Thoracic aorta (tissue), 2 donors: ENCODE data around the gene PLEKHA3. TPM values are rescaled to one million over a fixed set of nuclear protein-coding genes. Genes with fewer than 3 reads are reported as not detected.

ENCODE experiments used
- ATAC-seq: fragments of 150-250 bp; one replicate; pipeline ENCODE4 v1.8.0; 2017; ENCODE audit warnings: low read depth; ENCODE audit not compliant: insufficient number of reproducible peaks, low FRiP score
- DNase-seq: peaks from one replicate; pipeline ENCODE4 v3.0.0-alpha.2; 2020; ENCODE audit warnings: low spot score
- H3K27ac ChIP-seq, 2 donors: fragments of 200-600 bp; sonication (generic); 1 replicate in 1 of 2; 2 replicates in 1 of 2; pipeline ENCODE4 v1.5.1; 2016; ENCODE audit warnings: mild to moderate bottlenecking in 2 of 2, moderate library complexity in 2 of 2
- H3K27me3 ChIP-seq: fragments of 200-600 bp; sonication (generic); replicated peaks from 2 replicates; pipeline ENCODE4 v1.6.0; 2016; ENCODE audit warnings: mild to moderate bottlenecking; ENCODE audit not compliant: insufficient read depth
- H3K36me3 ChIP-seq: fragments of 200-600 bp; sonication (generic); one replicate; pipeline ENCODE4 v1.5.1; 2016
- H3K4me1 ChIP-seq, 2 donors: fragments of 200-600 bp; sonication (generic); 1 replicate in 1 of 2; 2 replicates in 1 of 2; pipeline versions ENCODE4 v1.5.1 to v1.6.0; 2016; ENCODE audit warnings: low read depth in 2 of 2, mild to moderate bottlenecking in 1 of 2; ENCODE audit not compliant: control insufficient read depth in 1 of 2
- H3K4me3 ChIP-seq: fragments of 200-600 bp; sonication (generic); 2 replicates; pipeline ENCODE4 v1.5.1; 2016; ENCODE audit warnings: mild to moderate bottlenecking
- H3K9me3 ChIP-seq: fragments of 200-600 bp; sonication (generic); 2 replicates; pipeline ENCODE4 v1.5.1; 2016
- total RNA-seq, 2 donors: library from RNA; depleted of rRNA; stranded (reverse); fragments of >200 nt; gene quantifications; one replicate each; pipeline versions ENCODE4 v1.1.0 to v1.2.3, GENCODE V29; 2016
- TF ChIP-seq, protein P1 (sequence below): fragments of 200-600 bp; sonication (generic); IDR thresholded peaks from one replicate; pipeline ENCODE4 v1.5.1; 2019; ENCODE audit warnings: antibody characterized with exemption

PLEKHA3 gene
- total RNA-seq, 2 donors from 2014 or later = 9.7 to 22.5 TPM

DNA sequence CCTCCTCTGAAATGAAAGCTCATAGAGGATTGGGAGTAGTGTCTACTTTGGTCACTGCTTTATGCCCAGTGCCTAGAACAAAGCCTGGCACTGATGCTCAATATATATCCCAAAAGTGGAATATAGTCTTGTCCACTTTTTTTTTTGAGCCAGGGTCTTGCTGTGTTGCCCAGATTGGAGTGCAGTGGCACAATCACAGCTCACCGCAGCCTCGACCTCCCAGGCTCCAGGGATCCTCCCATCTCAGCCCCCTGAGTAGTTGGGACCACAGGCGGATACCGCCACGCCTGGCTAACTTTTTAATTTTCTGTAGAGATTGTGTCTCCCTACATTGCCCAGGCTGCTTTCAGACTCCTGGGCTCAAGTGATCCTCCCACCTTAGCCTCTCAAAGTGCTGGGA, 5.7 kb upstream of the PLEKHA3 start:
- TF ChIP-seq, protein P1, sequence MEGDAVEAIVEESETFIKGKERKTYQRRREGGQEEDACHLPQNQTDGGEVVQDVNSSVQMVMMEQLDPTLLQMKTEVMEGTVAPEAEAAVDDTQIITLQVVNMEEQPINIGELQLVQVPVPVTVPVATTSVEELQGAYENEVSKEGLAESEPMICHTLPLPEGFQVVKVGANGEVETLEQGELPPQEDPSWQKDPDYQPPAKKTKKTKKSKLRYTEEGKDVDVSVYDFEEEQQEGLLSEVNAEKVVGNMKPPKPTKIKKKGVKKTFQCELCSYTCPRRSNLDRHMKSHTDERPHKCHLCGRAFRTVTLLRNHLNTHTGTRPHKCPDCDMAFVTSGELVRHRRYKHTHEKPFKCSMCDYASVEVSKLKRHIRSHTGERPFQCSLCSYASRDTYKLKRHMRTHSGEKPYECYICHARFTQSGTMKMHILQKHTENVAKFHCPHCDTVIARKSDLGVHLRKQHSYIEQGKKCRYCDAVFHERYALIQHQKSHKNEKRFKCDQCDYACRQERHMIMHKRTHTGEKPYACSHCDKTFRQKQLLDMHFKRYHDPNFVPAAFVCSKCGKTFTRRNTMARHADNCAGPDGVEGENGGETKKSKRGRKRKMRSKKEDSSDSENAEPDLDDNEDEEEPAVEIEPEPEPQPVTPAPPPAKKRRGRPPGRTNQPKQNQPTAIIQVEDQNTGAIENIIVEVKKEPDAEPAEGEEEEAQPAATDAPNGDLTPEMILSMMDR = no peak
- no peak overlapping the region for H3K27ac ChIP-seq
- H3K4me1 ChIP-seq = peaks cover 16 to 24% of the 10 kb centered on the region in 2 donors
- DNase-seq (no peak), ATAC-seq (no peak)
- H3K4me3 ChIP-seq = no peak overlapping the region
- H3K36me3 ChIP-seq = no peaks in the 10 kb centered on the region
- no peaks in the 10 kb centered on the region for H3K9me3 ChIP-seq
- no peaks in the 10 kb centered on the region for H3K27me3 ChIP-seq

DNA sequence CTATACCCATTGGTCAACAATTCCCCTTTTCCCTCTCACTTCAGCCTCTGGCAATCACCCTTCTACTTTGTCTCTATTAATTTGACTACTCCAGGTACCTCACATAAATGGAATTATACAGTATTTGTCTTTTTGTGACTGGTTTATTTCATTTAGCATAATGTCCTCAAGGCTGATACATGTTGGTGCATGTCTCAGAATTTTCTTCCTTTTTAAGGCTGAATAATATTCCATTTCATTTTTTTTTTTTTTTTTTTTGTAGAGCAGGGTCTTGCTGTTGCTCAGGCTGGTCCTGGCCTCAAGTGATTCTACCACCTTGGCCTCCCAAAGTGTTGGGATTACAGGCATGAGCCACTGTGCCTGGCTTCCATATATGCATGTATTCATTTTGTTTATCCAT, 3.8 kb upstream of the PLEKHA3 start:
- H3K4me3 ChIP-seq = no peak overlapping the region
- ATAC-seq (no peak), DNase-seq (no peak)
- H3K4me1 ChIP-seq = peaks cover 19 to 31% of the 10 kb centered on the region in 2 donors
- H3K27me3 ChIP-seq = no peaks in the 10 kb centered on the region
- TF ChIP-seq, protein P1 = no peak
- H3K9me3 ChIP-seq = no peaks in the 10 kb centered on the region
- H3K36me3 ChIP-seq = no peaks in the 10 kb centered on the region
- no peak overlapping the region for H3K27ac ChIP-seq

DNA sequence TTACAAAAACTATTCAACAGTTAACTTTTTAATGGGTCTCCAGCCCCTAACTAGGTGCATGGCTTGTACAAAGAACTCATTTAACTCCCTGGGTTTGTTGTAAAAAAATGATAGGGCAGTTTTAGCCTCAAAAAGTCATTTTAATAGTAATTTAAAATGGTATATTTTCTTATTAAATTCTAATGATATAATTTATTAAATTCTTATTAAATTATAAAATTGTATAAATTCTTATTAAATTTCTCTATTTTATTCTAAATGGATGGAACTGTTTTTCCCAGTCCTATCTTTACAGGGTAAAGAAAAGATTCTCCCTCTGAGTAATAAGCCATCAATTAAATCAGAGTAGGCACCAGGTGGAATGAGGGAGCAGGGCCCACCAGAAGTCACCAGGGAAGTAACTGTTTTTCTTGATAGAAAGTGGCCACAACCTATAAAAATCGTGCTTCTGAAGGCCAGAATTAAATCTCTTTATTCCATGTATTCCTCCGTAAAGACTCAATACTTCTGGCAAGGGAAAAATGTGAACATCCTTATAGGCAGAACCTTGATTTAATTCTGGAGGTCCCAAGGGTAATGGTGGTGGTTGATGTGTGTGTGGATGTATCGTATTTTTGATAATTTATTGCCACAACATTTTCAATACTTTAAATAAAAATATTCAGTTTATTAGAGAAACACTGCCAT, 2.7 kb upstream of the PLEKHA3 start:
- Histone ChIP-seq H3K4me3 (peak overlapping the region; percentile 83), H3K27ac (peak overlapping the region; percentile 93 to 98), H3K4me1 (peaks cover 30 to 42% of the 10 kb centered on the region in 2 donors), H3K27me3 (no peaks in the 10 kb centered on the region), H3K36me3 (no peaks in the 10 kb centered on the region), H3K9me3 (no peaks in the 10 kb centered on the region)
- DNase-seq = no peak
- ATAC-seq = no peak
- TF ChIP-seq, protein P1 = no peak

DNA sequence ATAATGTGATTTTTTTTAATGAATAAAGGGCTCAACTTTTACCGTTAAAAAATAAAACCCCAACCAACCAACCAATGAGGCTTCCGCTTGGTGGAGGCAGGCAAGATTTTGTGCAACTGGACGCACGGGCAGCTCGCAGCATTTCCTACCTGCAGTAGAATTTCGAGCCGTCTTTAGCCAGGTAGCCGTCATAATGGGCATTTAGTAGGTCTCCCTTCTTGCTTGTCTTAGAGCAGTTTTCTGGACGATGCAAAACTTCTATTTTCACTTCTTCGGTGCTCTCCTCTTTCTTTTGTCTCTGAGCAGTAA, 2.2 kb upstream of the PLEKHA3 start:
- peak overlapping the region; percentile 93 to 98 for H3K27ac ChIP-seq
- no peaks in the 10 kb centered on the region for H3K27me3 ChIP-seq
- ATAC-seq = no peak
- H3K4me3 ChIP-seq = peak overlapping the region; percentile 83
- H3K9me3 ChIP-seq = no peaks in the 10 kb centered on the region
- TF ChIP-seq, protein P1 = no peak
- DNase-seq = no peak
- peaks cover 35 to 47% of the 10 kb centered on the region in 2 donors for H3K4me1 ChIP-seq
- H3K36me3 ChIP-seq = no peaks in the 10 kb centered on the region

DNA sequence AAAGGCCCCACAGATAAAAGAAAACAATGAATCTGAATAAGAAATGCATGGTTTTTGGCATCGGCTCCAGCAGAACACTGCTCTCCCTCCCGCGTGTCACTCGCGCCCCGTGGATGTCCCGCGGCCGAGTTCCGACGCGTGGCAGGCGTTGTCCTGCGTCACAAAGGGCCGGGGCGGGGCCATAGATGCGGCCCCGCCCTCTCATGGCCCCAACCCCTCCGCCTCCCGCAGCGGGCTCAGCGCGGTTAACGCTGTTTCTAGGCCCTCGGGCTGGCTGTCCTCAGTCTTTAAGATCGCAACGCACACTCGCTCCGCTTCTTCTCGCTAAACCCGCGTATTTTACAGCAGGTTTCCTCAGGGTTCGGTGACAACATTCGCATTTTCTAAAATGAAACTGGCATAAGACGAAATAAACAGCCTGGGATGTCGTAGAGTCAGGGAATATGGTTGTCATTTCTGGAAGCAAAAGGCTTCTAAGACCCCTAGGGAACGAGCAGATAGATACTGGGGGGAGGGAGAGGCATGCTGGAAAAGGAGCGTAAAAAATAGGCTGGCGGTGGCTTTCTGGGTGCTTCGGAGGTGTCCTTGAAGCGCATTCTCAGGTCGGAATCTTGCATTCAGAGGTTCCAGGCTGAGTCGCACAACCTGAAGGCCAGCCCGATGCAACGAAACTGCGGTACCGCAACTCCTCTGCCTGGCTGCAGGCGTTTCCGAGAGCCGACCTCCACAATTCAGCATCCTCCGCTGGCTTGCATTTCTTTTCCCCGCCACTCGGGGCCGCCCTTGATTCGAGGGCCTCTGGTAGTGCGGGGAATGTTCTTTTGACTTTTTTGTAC, 1.6 kb upstream of the PLEKHA3 start, which contains the start of gene FKBP7:
Gene FKBP7, minus strand, starts transcription at position 162 of the 836 bp plus-strand sequence. Its CDS starts 101 bp downstream, at position 61.
- Histone ChIP-seq H3K4me3 (peak within 1 kb of the TSS; percentile 83), H3K36me3 (no peaks in the 10 kb centered on the region), H3K9me3 (no peaks in the 10 kb centered on the region), H3K27ac (peak within 1 kb of the TSS; percentile 93 to 98), H3K4me1 (peaks cover 40 to 52% of the 10 kb centered on the region in 2 donors), H3K27me3 (no peaks in the 10 kb centered on the region)
- TF ChIP-seq, protein P1 = peak; percentile 38
- DNase-seq = peak; percentile 41
- ATAC-seq = peak; percentile 60
